Lower leg skin (tissue), 4 donors: ENCODE measurements around the gene KEAP1. TPM values are rescaled to one million over a fixed set of nuclear protein-coding genes. Genes with fewer than 3 reads are reported as not detected.
A peak's percentile ranks its signal among the peaks of the same experiment; 100 is the strongest.
"Not testable (repeated sequence)": the region's sequence is repeated elsewhere in the genome, so short reads cannot be mapped to it uniquely, and the experiment has no call there.

Source experiments
- DNase-seq, 2 donors: peaks; one replicate each; pipeline ENCODE4 v3.0.0-alpha.2; 2019; ENCODE audit warnings: low spot score in 2 of 2
- H3K4me3 ChIP-seq: fragments of 200-600 bp; sonication (generic); 2 replicates; pipeline ENCODE4 v1.5.1; 2017; ENCODE audit warnings: mild to moderate bottlenecking, low read depth; ENCODE audit not compliant: poor library complexity, severe bottlenecking
- CTCF ChIP-seq, 3 donors: fragments of 450-650 bp; IDR thresholded peaks; one replicate each; pipeline ENCODE4 v1.5.1; 2016; ENCODE audit warnings: antibody characterized with exemption in 3 of 3, mild to moderate bottlenecking in 3 of 3, moderate library complexity in 2 of 3
- POLR2A ChIP-seq, 2 donors: fragments of 450-650 bp; IDR thresholded peaks; one replicate each; pipeline ENCODE4 v1.6.1; 2016 to 2017; ENCODE audit warnings: antibody characterized with exemption in 2 of 2, mild to moderate bottlenecking in 1 of 2, moderate library complexity in 1 of 2
- WGBS, 2 donors: methylation state at CpG; one replicate each; pipeline ENCODE4 v1.1.5; 2018; 5-methylcytosine and 5-hydroxymethylcytosine counted together
- intact Hi-C: fragments of 100-400 bp; cut with DNase I; formaldehyde crosslinking; loops from one replicate; pipeline ENCODE4 v1.15.0; 2023; ENCODE audit warnings: low total_unique reads
- total RNA-seq, 4 donors: library from RNA; depleted of rRNA; stranded (reverse); fragments of >200 nt; gene quantifications; one replicate each; pipeline ENCODE4 v1.1.0, GENCODE V29; 2016

KEAP1 gene
- 100 to 1,000 TPM in 1 of 4 donors, 10 to 100 TPM in 3; 81.6 to 102 (median 89.0) TPM for total RNA-seq

- intact Hi-C loops, result loop anchor here (10.0 kb wide), 1 partner anchor 52 kb away; no protein-coding TSS in a partner anchor
- peak within 1 kb of the TSS; percentile 84 for H3K4me3 ChIP-seq
- TF ChIP-seq CTCF (IDR thresholded peaks at IDR 0.05) (no peak), POLR2A (IDR thresholded peaks at IDR 0.05) (no peak)
- peak in 1 of 2 donors; percentile 90 for DNase-seq
- WGBS, 2 donors, result 4 to 8% methylated on average over 25 to 72 of the region's 73 CpGs
Observed at GRCh38 chr19:10503002-10503789, at the start of gene KEAP1. TSS of gene KEAP1 (minus strand) at chr19:10503356. CDS start at chr19:10500033, 3,323 bp downstream.

GRCh38 chr19:10552510-10553053, 49.4 kb upstream of the KEAP1 start:
- intact Hi-C loops, result loop anchor here (10.0 kb wide), 1 partner anchor 48 kb away; the partner anchor contains the start of gene KEAP1
- TF ChIP-seq CTCF (IDR thresholded peaks at IDR 0.05) (no peak), POLR2A (IDR thresholded peaks at IDR 0.05) (no peak)
- no peak for DNase-seq
- 85 to 88% methylated on average over 11 to 12 of the region's 12 CpGs for WGBS, 2 donors
- H3K4me3 ChIP-seq, result no peak overlapping the region

- 88 to 95% methylated on average over 12 of the region's 12 CpGs for WGBS, 2 donors
- no peak for TF ChIP-seq CTCF (IDR thresholded peaks at IDR 0.05)
- intact Hi-C loops, result loop anchor here (10.0 kb wide), 1 partner anchor 47 kb away; the partner anchor contains the start of gene KEAP1
- H3K4me3 ChIP-seq, result no peak overlapping the region
- no peak for DNase-seq
Observed at GRCh38 chr19:10551698-10552301, 48.6 kb upstream of the KEAP1 start.

- not testable (repeated sequence) for DNase-seq, H3K4me3 ChIP-seq
- intact Hi-C loops, result loop anchor here (10.0 kb wide), 1 partner anchor 46 kb away; the partner anchor contains the start of gene KEAP1
- WGBS, 2 donors, result 91% methylated on average over 9 of the region's 9 CpGs
Observed at GRCh38 chr19:10551006-10551405, 47.9 kb upstream of the KEAP1 start.

GRCh38 chr19:10550336-10550735, 47.2 kb upstream of the KEAP1 start:
- H3K4me3 ChIP-seq, result no peak overlapping the region
- whole genome bisulfite sequencing, 2 donors, result 90 to 91% methylated on average over 6 of the region's 6 CpGs
- DNase-seq, result no peak
- intact Hi-C loops, result loop anchor here (10.0 kb wide), 1 partner anchor 46 kb away; the partner anchor contains the start of gene KEAP1
- TF ChIP-seq POLR2A (IDR thresholded peaks at IDR 0.05), result no peak
- TF ChIP-seq CTCF (IDR thresholded peaks at IDR 0.05), result no peak

GRCh38 chr19:10549733-10550132, 46.6 kb upstream of the KEAP1 start:
- 88 to 89% methylated on average over 7 of the region's 7 CpGs for WGBS, 2 donors
- DNase-seq, result no peak
- no peak overlapping the region for H3K4me3 ChIP-seq
- intact Hi-C loops, result loop anchor here (10.0 kb wide), 1 partner anchor 45 kb away; the partner anchor contains the start of gene KEAP1
- TF ChIP-seq POLR2A (IDR thresholded peaks at IDR 0.05) (no peak), CTCF (IDR thresholded peaks at IDR 0.05) (no peak)
